GM12875 (cell line): ENCODE results near the gene PDLIM5.

Source experiments
- H3K4me3 ChIP-seq: one replicate; pipeline ENCODE4 v1.5.1; 2011; ENCODE audit warnings: low read depth, low read length, control low read depth
- TF ChIP-seq, protein P1 (sequence below): IDR thresholded peaks from 2 replicates; pipeline ENCODE4 v1.5.1; 2011; ENCODE audit warnings: low read depth, mild to moderate bottlenecking, control low read depth, inconsistent platforms, low read length, moderate library complexity, borderline replicate concordance; ENCODE audit not compliant: insufficient read depth

Gene PDLIM5

GRCh38 chr4:94479358-94480141 lies 27.8 kb downstream of the PDLIM5 start:
- TF ChIP-seq, protein P1, sequence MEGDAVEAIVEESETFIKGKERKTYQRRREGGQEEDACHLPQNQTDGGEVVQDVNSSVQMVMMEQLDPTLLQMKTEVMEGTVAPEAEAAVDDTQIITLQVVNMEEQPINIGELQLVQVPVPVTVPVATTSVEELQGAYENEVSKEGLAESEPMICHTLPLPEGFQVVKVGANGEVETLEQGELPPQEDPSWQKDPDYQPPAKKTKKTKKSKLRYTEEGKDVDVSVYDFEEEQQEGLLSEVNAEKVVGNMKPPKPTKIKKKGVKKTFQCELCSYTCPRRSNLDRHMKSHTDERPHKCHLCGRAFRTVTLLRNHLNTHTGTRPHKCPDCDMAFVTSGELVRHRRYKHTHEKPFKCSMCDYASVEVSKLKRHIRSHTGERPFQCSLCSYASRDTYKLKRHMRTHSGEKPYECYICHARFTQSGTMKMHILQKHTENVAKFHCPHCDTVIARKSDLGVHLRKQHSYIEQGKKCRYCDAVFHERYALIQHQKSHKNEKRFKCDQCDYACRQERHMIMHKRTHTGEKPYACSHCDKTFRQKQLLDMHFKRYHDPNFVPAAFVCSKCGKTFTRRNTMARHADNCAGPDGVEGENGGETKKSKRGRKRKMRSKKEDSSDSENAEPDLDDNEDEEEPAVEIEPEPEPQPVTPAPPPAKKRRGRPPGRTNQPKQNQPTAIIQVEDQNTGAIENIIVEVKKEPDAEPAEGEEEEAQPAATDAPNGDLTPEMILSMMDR: no peak
- no peak overlapping the region for H3K4me3 ChIP-seq

DNA sequence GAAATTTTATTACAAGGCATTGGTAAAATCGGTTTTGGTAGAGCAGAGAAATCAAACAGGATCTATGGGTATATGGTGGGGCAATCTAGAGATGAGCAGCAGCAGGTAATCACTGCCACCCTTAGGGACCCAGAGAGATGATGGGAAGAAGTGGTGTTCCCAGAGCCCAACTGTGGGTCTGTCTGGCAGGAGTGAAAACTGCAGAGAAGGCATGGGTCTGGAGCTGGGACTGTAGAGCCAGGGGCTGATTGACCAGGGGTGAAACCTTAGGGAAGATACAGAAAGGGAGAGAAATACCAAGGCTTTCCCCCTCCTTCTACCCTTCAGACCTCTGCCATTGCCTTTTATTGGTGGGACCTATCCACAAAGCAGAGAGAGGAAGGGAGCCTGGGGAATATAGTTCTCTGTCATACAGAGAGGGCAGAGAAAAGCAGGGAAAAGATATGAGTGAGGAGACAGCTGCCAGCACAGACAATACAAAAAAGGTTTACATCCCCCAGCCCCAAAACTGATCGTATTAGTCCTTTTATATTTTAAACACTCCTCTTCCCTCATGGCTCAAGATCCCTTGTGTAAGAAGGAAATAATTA lies 28.7 kb downstream of the PDLIM5 start:
- TF ChIP-seq, protein P1: no peak
- no peak overlapping the region for H3K4me3 ChIP-seq

DNA sequence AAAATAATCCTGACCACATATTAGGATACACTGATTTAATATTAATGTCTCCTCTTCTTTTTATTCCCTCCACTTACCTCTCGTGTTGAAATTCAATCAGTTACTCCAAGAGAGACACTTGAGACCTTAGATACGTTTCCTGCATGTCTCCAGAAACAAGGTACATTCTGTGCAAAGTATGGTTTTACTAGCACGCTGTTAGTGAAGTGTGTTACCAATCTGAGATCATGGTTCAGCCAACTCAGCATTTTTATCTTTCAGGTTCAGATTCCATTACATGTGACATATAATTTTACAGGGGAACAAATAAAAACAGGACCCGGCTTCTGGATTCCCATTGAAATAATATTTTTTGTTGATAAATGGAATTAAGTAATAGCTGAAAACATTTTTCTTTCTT lies 32.2 kb downstream of the PDLIM5 start:
- H3K4me3 ChIP-seq: no peak overlapping the region
- TF ChIP-seq, protein P1: no peak

DNA sequence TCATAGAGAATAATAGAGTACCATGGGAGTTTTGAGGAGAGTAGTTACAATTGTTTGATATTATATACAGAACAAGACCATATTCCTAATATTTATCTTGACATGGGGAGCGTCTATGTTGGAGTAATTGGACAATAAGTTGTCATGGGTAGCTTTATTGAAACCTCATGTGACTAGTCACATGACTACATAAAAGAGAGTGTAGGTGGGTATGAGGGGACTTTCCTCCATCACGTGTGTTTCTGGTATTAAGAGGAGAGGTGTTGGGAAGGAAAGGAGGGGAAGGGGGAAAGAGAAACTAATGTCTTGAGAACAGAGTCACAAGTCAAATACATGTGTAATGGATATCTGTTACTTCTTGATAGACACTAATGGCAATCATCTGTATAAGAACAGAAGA lies 33.1 kb downstream of the PDLIM5 start:
- TF ChIP-seq, protein P1: no peak
- H3K4me3 ChIP-seq: no peak overlapping the region

- TF ChIP-seq, protein P1: no peak
Observed at GRCh38 chr4:94486372-94486801, 34.6 kb downstream of the PDLIM5 start.

DNA sequence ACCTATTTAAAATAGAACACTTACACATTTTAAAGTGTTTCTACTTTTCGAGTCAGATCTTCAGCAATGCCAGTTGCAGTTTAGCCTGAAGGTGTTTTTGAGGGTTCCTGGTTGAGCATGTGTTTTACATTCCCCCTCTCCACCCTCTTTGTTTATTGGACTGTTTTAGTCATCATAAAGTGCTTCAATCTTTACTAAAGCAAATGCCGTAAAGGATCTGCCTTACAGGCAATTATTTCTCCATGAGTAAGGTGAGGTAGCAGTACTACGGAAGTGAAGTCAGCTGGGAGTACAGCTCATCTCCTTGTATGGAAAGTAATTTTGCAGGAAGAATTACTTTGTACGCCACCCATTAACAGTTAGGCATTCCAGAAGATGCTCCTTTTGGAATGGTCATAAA lies 36.9 kb downstream of the PDLIM5 start:
- TF ChIP-seq, protein P1: no peak
- H3K4me3 ChIP-seq: no peak overlapping the region

More at GRCh38 chr4:94486372-94486801, 34.6 kb downstream of the PDLIM5 start:
- H3K4me3 ChIP-seq: no peak overlapping the region

DNA sequence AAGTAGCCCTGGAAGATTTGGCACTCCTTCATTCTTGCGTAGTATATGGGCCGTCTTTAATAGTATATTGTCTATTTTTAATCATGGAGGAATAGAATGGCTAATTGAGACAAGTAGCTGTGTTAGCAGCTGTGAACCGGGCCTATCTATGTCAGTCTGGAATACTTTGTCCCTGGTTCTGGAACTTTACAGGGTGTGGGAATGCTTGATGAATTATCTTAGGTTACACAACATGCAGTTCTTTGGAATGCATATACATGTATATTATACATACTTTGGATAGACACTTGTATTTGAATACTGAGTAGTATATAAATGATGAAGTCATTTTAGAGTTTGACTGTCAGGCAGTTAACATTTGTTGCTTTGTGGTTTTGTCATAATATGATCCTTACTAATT lies 37.4 kb downstream of the PDLIM5 start:
- no peak overlapping the region for H3K4me3 ChIP-seq
- TF ChIP-seq, protein P1: no peak
